PC-9 (cell line): ENCODE data around the gene KCNA5.

Source experiments
- EZH2 ChIP-seq: fragments of 200-600 bp; sonication (generic); IDR thresholded peaks from 2 replicates; pipeline ENCODE4 v1.8.0; 2017; ENCODE audit warnings: antibody characterized with exemption, low read depth
- TF ChIP-seq, protein P1 (sequence below): fragments of 200-600 bp; sonication (generic); conservative IDR thresholded peaks from 2 replicates; pipeline ENCODE4 v1.6.1; 2017; ENCODE audit warnings: mixed run types, antibody characterized with exemption, mild to moderate bottlenecking, moderate library complexity

- TF ChIP-seq, protein P1, sequence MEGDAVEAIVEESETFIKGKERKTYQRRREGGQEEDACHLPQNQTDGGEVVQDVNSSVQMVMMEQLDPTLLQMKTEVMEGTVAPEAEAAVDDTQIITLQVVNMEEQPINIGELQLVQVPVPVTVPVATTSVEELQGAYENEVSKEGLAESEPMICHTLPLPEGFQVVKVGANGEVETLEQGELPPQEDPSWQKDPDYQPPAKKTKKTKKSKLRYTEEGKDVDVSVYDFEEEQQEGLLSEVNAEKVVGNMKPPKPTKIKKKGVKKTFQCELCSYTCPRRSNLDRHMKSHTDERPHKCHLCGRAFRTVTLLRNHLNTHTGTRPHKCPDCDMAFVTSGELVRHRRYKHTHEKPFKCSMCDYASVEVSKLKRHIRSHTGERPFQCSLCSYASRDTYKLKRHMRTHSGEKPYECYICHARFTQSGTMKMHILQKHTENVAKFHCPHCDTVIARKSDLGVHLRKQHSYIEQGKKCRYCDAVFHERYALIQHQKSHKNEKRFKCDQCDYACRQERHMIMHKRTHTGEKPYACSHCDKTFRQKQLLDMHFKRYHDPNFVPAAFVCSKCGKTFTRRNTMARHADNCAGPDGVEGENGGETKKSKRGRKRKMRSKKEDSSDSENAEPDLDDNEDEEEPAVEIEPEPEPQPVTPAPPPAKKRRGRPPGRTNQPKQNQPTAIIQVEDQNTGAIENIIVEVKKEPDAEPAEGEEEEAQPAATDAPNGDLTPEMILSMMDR, result no peak
- TF ChIP-seq EZH2, result no peak
Measured at GRCh38 chr12:5031958-5032357, 11.7 kb upstream of the KCNA5 start.
